HFF-Myc (cell line): ENCODE results near the gene CSNK1G3.

Source experiments
- DNase-seq: peaks from one replicate; pipeline ENCODE4 v3.0.0-alpha.2; 2011; ENCODE audit warnings: low read depth; ENCODE audit errors: extremely low read depth
- H3K4me3 ChIP-seq: replicated peaks from 2 replicates; pipeline ENCODE4 v1.5.1; 2011; ENCODE audit warnings: low read depth, mild to moderate bottlenecking, control low read depth, low read length
- CTCF ChIP-seq: IDR thresholded peaks from 2 replicates; pipeline ENCODE4 v1.5.1; 2012; ENCODE audit warnings: mild to moderate bottlenecking, low read depth, low read length, control low read depth; ENCODE audit errors: missing control alignments

Gene CSNK1G3

GRCh38 chr5:123579410-123579809 is 67.4 kb downstream of the CSNK1G3 start:
- no peak for TF ChIP-seq CTCF
- no peak overlapping the region for H3K4me3 ChIP-seq
- DNase-seq: no peak

- no peak for TF ChIP-seq CTCF
- no peak overlapping the region for H3K4me3 ChIP-seq
- DNase-seq: no peak
Measured at GRCh38 chr5:123582550-123583285, 70.7 kb downstream of the CSNK1G3 start.

GRCh38 chr5:123585871-123586270 is 73.9 kb downstream of the CSNK1G3 start:
- no peak for TF ChIP-seq CTCF
- H3K4me3 ChIP-seq: no peak overlapping the region
- DNase-seq: no peak

GRCh38 chr5:123594434-123594833 is 82.5 kb downstream of the CSNK1G3 start:
- TF ChIP-seq CTCF: no peak
- no peak overlapping the region for H3K4me3 ChIP-seq
- DNase-seq: no peak

GRCh38 chr5:123597018-123597417 is 85.0 kb downstream of the CSNK1G3 start:
- no peak overlapping the region for H3K4me3 ChIP-seq
- DNase-seq: no peak
- no peak for TF ChIP-seq CTCF

GRCh38 chr5:123598028-123598689 is 86.2 kb downstream of the CSNK1G3 start:
- no peak for TF ChIP-seq CTCF
- no peak for DNase-seq
- H3K4me3 ChIP-seq: no peak overlapping the region

- TF ChIP-seq CTCF: no peak
- DNase-seq: no peak
- no peak overlapping the region for H3K4me3 ChIP-seq
Measured at GRCh38 chr5:123599171-123599570, 87.2 kb downstream of the CSNK1G3 start.
